H1 (cell line): ENCODE measurements around the gene DLGAP5. TPM values are rescaled to one million over a fixed set of nuclear protein-coding genes. Genes with fewer than 3 reads are reported as not detected.

ENCODE experiments used
- CTCF ChIA-PET: fragments of 300-600 bp; sonication (Branson Sonifier 250); formaldehyde crosslinking; loops from one replicate; lab custom pipeline; 2021; ENCODE audit not compliant: partially characterized antibody; lab: Charles Lee
- POLR2A ChIA-PET: fragments of 300-600 bp; sonication (Branson Sonifier 250); formaldehyde crosslinking; loops from one replicate; lab custom pipeline; 2021; ENCODE audit warnings: inconsistent platforms; ENCODE audit not compliant: partially characterized antibody; lab: Charles Lee
- DNase-seq, 2 experiments: peaks; one replicate each; pipeline versions ENCODE4 v3.0.0 to v3.0.0-alpha.2; 2010 to 2022; ENCODE audit warnings: low spot score in 2 of 2, low read depth in 1 of 2, mixed read lengths in 1 of 2
- FAIRE-seq: peaks from 2 replicates; lab custom pipeline; 2011; peaks lifted over from hg19 to GRCh38; lab: Jason Lieb, UNC
- H2AFZ ChIP-seq: 2 replicates; pipeline ENCODE4 v1.8.1; 2012; ENCODE audit warnings: low read length, inconsistent platforms
- H2AK5ac ChIP-seq: 2 replicates; pipeline ENCODE4 v1.6.1; 2013; ENCODE audit warnings: low read depth, low read length
- H2BK120ac ChIP-seq: replicated peaks from 2 replicates; pipeline ENCODE3; 2013; ENCODE audit warnings: low read depth, low read length, inconsistent platforms
- H2BK12ac ChIP-seq: 2 replicates; pipeline ENCODE4 v1.6.1; 2013; ENCODE audit warnings: low read depth, low read length
- H2BK15ac ChIP-seq: 2 replicates; pipeline ENCODE4 v1.6.1; 2013; ENCODE audit warnings: low read length
- H2BK20ac ChIP-seq: 2 replicates; pipeline ENCODE4 v1.6.1; 2013; ENCODE audit warnings: low read length
- H2BK5ac ChIP-seq: 2 replicates; pipeline ENCODE4 v1.6.1; 2013; ENCODE audit warnings: low read depth, low read length
- H3K14ac ChIP-seq: 2 replicates; pipeline ENCODE4 v1.6.1; 2013; ENCODE audit warnings: inconsistent platforms; ENCODE audit not compliant: insufficient read length
- H3K18ac ChIP-seq: 2 replicates; pipeline ENCODE4 v1.6.1; 2013; ENCODE audit warnings: low read length; ENCODE audit errors: extremely low read depth
- H3K23ac ChIP-seq: 2 replicates; pipeline ENCODE4 v1.6.1; 2013; ENCODE audit warnings: inconsistent platforms; ENCODE audit not compliant: insufficient read length
- H3K23me2 ChIP-seq: 2 replicates; pipeline ENCODE4 v1.6.1; 2013; ENCODE audit warnings: low read depth, low read length
- H3K27ac ChIP-seq: 2 replicates; pipeline ENCODE4 v1.6.1; 2011; ENCODE audit warnings: low read depth, low read length, inconsistent platforms
- H3K27me3 ChIP-seq, 4 experiments: replicated peaks in 1 of 4; 1 replicate in 1 of 4; 2 replicates in 3 of 4; pipeline versions ENCODE4 v1.6.1 to v1.8.1; 2011 to 2013; ENCODE audit warnings: low read length in 3 of 4, mild to moderate bottlenecking in 3 of 4, inconsistent platforms in 2 of 4, mixed read lengths in 2 of 4, moderate library complexity in 1 of 4; ENCODE audit not compliant: control insufficient read depth in 3 of 4, insufficient read depth in 3 of 4; ENCODE audit errors: extremely low read depth in 1 of 4
- H3K36me3 ChIP-seq, 4 experiments: 2 replicates each; pipeline versions ENCODE4 v1.6.1 to v1.8.1; 2011 to 2013; ENCODE audit warnings: mild to moderate bottlenecking in 4 of 4, low read length in 3 of 4, moderate library complexity in 2 of 4, control low read depth in 1 of 4, inconsistent platforms in 1 of 4; ENCODE audit not compliant: insufficient read depth in 4 of 4, control insufficient read depth in 2 of 4
- H3K4ac ChIP-seq: replicated peaks from 2 replicates; pipeline ENCODE3; 2013; ENCODE audit warnings: low read length, low read depth, mixed read lengths, inconsistent platforms; ENCODE audit not compliant: insufficient read length
- H3K4me1 ChIP-seq, 4 experiments: replicated peaks in 1 of 4; 1 replicate in 1 of 4; 2 replicates in 3 of 4; pipeline versions ENCODE4 v1.6.1 to v1.8.1; 2011 to 2013; ENCODE audit warnings: low read length in 3 of 4, inconsistent platforms in 2 of 4, mixed read lengths in 1 of 4; ENCODE audit not compliant: insufficient read depth in 4 of 4, control insufficient read depth in 3 of 4
- H3K4me2 ChIP-seq, 2 experiments: 2 replicates each; pipeline versions ENCODE4 v1.6.1 to v1.8.1; 2011 to 2013; ENCODE audit warnings: low read depth in 2 of 2, low read length in 2 of 2, control low read depth in 1 of 2, inconsistent platforms in 1 of 2, mild to moderate bottlenecking in 1 of 2; ENCODE audit not compliant: insufficient read depth in 1 of 2
- H3K4me3 ChIP-seq, 4 experiments: fragments of 200-600, 300-600 bp in 1 of 4; sonication (generic), shearing (Covaris generic), sonication (Bioruptor Twin) in 1 of 4; 2 replicates each; pipeline versions ENCODE4 v1.5.1 to v1.8.1; 2011 to 2016; ENCODE audit warnings: low read length in 4 of 4, low read depth in 3 of 4, control low read depth in 2 of 4, inconsistent platforms in 2 of 4, mild to moderate bottlenecking in 2 of 4, mixed read lengths in 1 of 4, moderate library complexity in 1 of 4; ENCODE audit not compliant: insufficient read depth in 2 of 4; ENCODE audit errors: extremely low read depth in 1 of 4
- H3K56ac ChIP-seq: replicated peaks from 2 replicates; pipeline ENCODE3; 2013; ENCODE audit warnings: low read depth, mild to moderate bottlenecking, mixed read lengths, low read length, inconsistent platforms; ENCODE audit not compliant: insufficient read length
- H3K79me1 ChIP-seq: 2 replicates; pipeline ENCODE4 v1.6.1; 2013; ENCODE audit warnings: low read depth, low read length, control low read depth
- H3K79me2 ChIP-seq, 2 experiments: 2 replicates each; pipeline versions ENCODE4 v1.6.1 to v1.8.1; 2012 to 2013; ENCODE audit warnings: low read length in 2 of 2, mild to moderate bottlenecking in 2 of 2, inconsistent platforms in 1 of 2; ENCODE audit not compliant: insufficient read depth in 2 of 2, control insufficient read depth in 1 of 2
- H3K9ac ChIP-seq, 4 experiments: replicated peaks in 1 of 4; 1 replicate in 1 of 4; 2 replicates in 3 of 4; pipeline versions ENCODE4 v1.6.1 to v1.8.1; 2011 to 2013; ENCODE audit warnings: low read depth in 3 of 4, low read length in 3 of 4, control low read depth in 2 of 4, mild to moderate bottlenecking in 2 of 4, moderate library complexity in 2 of 4, inconsistent platforms in 1 of 4; ENCODE audit errors: extremely low read depth in 1 of 4
- H3K9me3 ChIP-seq, 2 experiments: 2 replicates each; pipeline versions ENCODE4 v1.6.1 to v1.8.1; 2012 to 2013; ENCODE audit warnings: mild to moderate bottlenecking in 2 of 2, moderate library complexity in 2 of 2, control low read depth in 1 of 2, inconsistent platforms in 1 of 2, low read depth in 1 of 2, low read length in 1 of 2, mixed read lengths in 1 of 2; ENCODE audit not compliant: insufficient read depth in 2 of 2
- H4K20me1 ChIP-seq, 2 experiments: replicated peaks in 1 of 2; 2 replicates each; pipeline versions ENCODE3 to v1.8.1; 2011 to 2013; ENCODE audit warnings: inconsistent platforms in 2 of 2, low read length in 2 of 2, mild to moderate bottlenecking in 1 of 2; ENCODE audit not compliant: insufficient read depth in 2 of 2, control insufficient read depth in 1 of 2
- H4K5ac ChIP-seq: 2 replicates; pipeline ENCODE4 v1.6.1; 2013; ENCODE audit warnings: low read length, low read depth, mixed read lengths, inconsistent platforms; ENCODE audit not compliant: insufficient read length
- H4K8ac ChIP-seq: 2 replicates; pipeline ENCODE4 v1.8.0; 2013; ENCODE audit warnings: mild to moderate bottlenecking, moderate library complexity, low read length, inconsistent platforms; ENCODE audit not compliant: insufficient read depth; ENCODE audit errors: extremely low read depth
- H4K91ac ChIP-seq: replicated peaks from 2 replicates; pipeline ENCODE3; 2013; ENCODE audit warnings: low read length, mixed read lengths, inconsistent platforms; ENCODE audit not compliant: insufficient read length
- ASH2L ChIP-seq: fragments of 200-600, 300-600 bp; sonication (generic); IDR thresholded peaks from one replicate; pipeline ENCODE4 v1.7.1; 2017; ENCODE audit warnings: low read length
- CBX8 ChIP-seq: fragments of 300-800, 300-1000 bp; sonication (generic); IDR thresholded peaks from 2 replicates; pipeline ENCODE4 v1.7.1; 2016; ENCODE audit warnings: low read depth, low read length, borderline replicate concordance
- polyA plus RNA-seq, 7 experiments: library from polyadenylated mRNA; depleted of rRNA in 3 of 7; stranded (reverse) in 5 of 7; unstranded in 2 of 7; fragments of >200 nt in 5 of 7; fragments of 200-250 nt in 2 of 7; gene quantifications; 1 replicate in 5 of 7; 2 replicates in 1 of 7; 4 replicates in 1 of 7; pipeline versions ENCODE4 v1.2.1 to v1.2.3, GENCODE V29; 2011 to 2013; ENCODE audit warnings: missing spikeins in 2 of 7, mixed read lengths in 2 of 7
- total RNA-seq: library from RNA; stranded (reverse); fragmentation: NEBNext Ultra II Directional; extraction: Animal tissue kit (Norgen Biotek cat#: 25700); gene quantifications from 2 replicates; pipeline ENCODE4 v1.2.1, GENCODE V29; 2021
- TF ChIP-seq, protein P1 (sequence below): IDR thresholded peaks from 2 replicates; pipeline ENCODE4 v1.6.1; 2011; ENCODE audit warnings: low read length, improper control_type of control experiment

Gene DLGAP5
- total and polyA plus RNA-seq, 2 of the 8 experiments (the other 6 are each of a cell fraction or from before 2014, with no cell fraction given), result 16.9 to 155 TPM

DNA sequence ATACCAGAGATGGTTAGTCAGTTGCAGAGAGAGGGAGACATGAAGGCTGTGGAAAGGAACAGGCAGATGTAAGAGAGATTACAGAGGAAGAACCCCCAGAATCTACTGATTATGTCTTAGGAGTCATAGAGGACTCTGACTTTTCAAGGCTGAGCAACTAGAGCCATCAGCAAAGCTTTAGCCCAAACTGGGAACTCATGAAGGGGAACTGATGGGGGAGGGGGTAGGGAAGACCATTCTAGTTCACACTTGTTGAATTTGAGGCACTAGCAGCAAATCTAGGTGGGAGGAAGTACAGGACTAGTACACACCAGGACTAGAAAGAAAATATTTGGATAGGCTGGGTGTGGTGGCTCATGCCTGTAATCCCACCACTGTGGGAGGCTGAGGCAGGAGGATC is 52.2 kb downstream of the DLGAP5 start:
- H4K91ac ChIP-seq, result no peak overlapping the region
- no peaks in the 10 kb centered on the region for H3K79me2 ChIP-seq
- H3K27ac ChIP-seq, result no peak overlapping the region
- H3K79me1 ChIP-seq, result no peaks in the 10 kb centered on the region
- H2AK5ac ChIP-seq, result no peak overlapping the region
- H2BK120ac ChIP-seq, result no peak overlapping the region
- no peak overlapping the region for H2BK12ac ChIP-seq
- H2BK5ac ChIP-seq, result no peak overlapping the region
- POLR2A ChIA-PET, result interaction anchor here (1.0 to 1.9 kb wide), 4 partner anchors 12 to 52 kb away, joined by 3 to 7 read pairs (median 4); partner anchors contain the start of gene DLGAP5
- no peak overlapping the region for H3K56ac ChIP-seq
- H3K18ac ChIP-seq, result no peak overlapping the region
- H3K14ac ChIP-seq, result no peak overlapping the region
- no peaks in the 10 kb centered on the region for H3K4me1 ChIP-seq
- no peaks in the 10 kb centered on the region for H3K9me3 ChIP-seq
- no peak for DNase-seq
- no peak overlapping the region for H3K9ac ChIP-seq
- H3K36me3 ChIP-seq, result peaks cover 0 to 9% (median 6%) of the 10 kb centered on the region in 4 experiments; a peak in 4 of 8 replicates
- H2AFZ ChIP-seq, result no peak overlapping the region
- no peaks in the 10 kb centered on the region for H3K27me3 ChIP-seq
- CTCF ChIA-PET, result interaction anchor here (0.7 to 3.5 kb wide), 10 partner anchors 11 to 67 kb away, joined by 3 to 29 read pairs (median 9); no protein-coding TSS in a partner anchor
- no peak overlapping the region for H4K5ac ChIP-seq
- no peak overlapping the region for H3K4me3 ChIP-seq
- FAIRE-seq, result no peak
- no peak overlapping the region for H3K4ac ChIP-seq
- H2BK20ac ChIP-seq, result no peak overlapping the region
- H3K23me2 ChIP-seq, result no peaks in the 10 kb centered on the region; the same call in 1 of the 2 replicates
- no peaks in the 10 kb centered on the region for H4K20me1 ChIP-seq
- no peak overlapping the region for H3K4me2 ChIP-seq
- no peak overlapping the region for H4K8ac ChIP-seq
- H3K23ac ChIP-seq, result no peak overlapping the region
- H2BK15ac ChIP-seq, result no peak overlapping the region
- TF ChIP-seq, protein P1, sequence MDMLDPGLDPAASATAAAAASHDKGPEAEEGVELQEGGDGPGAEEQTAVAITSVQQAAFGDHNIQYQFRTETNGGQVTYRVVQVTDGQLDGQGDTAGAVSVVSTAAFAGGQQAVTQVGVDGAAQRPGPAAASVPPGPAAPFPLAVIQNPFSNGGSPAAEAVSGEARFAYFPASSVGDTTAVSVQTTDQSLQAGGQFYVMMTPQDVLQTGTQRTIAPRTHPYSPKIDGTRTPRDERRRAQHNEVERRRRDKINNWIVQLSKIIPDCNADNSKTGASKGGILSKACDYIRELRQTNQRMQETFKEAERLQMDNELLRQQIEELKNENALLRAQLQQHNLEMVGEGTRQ, result no peak
- TF ChIP-seq CBX8 (no peak), ASH2L (no peak)
